NCI-H1694 (cell line): ENCODE data around the gene KIT.

Experiments used
- DNase-seq: peaks from one replicate; lab custom pipeline; 2025; lab: John Stamatoyannopoulos, UW

Gene KIT

DNA sequence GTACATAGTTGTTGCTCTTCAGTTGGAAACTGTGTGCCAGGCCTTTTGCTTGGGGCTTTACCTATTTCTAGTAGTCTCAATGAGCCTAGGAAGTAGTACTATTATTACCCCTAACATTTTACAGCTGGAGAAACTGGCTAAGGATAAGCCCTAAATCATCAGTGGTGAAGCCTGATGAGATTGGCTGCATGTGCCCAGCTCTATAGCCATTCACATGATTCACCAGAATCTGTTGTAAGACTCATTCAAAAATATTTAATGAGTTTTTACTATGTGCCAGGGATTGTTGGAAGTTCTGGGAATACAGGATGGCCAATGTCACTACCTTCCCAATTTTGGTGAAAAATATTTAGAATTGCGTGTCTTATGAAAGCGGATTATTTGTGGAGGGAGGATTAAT, 2.8 kb downstream of the KIT start:
- no peak for DNase-seq

DNA sequence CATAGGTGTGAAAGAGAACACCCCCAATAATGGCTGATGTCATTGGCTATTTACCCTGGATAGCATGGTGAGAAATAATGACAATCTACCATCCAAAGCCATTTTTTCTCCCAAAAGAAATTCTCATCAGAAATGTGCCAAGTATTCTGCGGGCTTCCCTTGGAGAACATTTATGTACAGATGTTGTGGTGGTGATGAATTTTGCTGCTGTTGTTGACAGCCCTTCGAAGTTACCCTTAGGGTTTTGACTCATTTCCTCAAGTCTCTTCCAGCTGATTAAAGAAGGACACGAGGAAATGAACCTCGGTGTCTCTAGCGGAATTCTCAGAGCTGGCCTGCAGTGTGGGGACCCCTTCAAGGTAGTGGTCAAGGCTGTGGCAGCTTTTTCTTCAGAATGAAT, 3.4 kb downstream of the KIT start:
- DNase-seq, result no peak

DNA sequence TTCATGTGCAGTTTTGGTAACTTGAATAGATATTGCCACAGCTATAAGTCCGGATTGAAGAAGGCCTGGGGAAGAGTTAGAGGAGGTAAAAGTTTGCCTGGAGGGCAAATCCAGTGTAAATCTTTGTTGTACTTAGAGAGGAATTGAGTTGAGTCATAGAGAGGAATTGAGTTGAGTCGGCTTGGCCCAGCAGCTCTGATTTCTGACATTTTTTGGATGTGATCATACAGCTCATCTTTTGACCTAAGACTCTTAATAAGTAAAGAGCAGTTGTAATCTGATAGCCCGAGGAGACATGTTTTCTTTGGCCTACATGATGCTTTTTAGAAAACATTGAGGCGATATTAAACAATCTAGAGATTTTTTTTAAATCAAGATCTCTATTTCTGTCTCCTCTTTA, 3.9 kb downstream of the KIT start:
- DNase-seq, result no peak

DNA sequence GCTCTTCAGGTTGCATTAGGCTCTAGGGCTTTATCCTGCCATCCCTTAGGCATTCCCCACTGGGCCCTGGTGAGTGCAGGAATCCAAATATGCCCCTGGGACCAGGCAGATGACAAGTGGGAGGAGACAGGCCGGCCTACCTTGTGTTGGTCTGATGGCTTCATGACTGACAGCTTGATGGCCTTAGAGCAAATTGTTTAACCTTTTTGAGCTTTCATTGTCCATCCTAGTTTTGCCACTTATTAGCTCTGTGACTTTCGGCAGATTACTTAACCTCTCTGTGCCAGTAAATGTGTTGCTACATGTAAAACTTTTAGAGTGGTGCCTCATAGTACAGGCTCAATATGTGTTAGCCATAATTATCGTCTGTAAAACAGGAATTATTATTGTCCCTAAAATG, 4.4 kb downstream of the KIT start:
- DNase-seq, result no peak

DNA sequence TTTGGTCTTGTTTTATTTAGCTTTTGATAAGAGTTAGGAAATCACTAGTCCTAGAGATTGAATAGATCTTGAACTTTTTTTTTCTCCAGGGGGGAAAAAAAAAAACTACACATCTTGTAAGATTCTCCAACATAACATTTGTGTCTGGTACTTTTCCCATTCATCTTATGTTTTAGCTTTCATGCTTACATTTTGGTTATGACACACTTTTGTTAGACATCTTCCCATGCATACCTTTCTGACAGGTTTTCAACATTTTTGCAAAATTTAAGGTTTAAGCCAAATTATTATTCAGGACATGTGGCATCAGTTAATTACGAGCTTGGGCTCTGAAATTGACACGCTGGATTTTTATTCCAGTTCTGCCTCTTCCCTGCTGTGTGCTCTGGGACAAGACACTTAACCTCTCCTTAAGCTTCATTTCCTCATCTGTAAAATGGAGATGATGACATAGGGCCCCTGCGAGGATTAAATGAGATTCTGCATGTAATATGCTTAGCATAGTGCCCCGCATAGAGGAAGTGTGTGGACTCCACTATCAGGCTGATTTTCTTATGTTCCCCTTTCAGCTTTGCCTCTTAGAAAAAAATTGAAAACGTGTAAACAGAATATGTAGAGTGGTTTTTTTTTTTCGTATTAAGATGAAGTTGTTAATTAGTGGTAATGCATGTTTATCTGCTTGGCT, 5.3 kb downstream of the KIT start:
- DNase-seq, result no peak

DNA sequence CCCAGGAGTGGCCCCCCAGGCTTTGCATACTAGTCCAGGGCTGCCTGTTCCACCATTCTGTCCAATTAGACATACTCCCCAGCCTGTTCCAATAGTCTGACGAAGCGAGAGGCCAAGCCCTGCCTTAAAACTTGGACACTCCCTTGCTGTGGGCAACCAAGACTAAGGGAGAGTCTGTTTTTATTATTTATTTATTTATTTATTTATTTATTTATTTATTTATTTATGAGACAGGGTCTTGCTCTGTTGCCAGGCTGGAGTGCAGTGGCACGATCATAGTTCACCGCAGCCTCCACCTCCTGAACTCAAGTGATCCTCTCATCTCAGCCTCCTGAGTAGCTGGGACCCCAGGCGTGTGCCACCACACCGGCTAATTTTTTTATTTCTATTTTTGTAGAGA, 6.6 kb downstream of the KIT start:
- DNase-seq, result no peak

DNA sequence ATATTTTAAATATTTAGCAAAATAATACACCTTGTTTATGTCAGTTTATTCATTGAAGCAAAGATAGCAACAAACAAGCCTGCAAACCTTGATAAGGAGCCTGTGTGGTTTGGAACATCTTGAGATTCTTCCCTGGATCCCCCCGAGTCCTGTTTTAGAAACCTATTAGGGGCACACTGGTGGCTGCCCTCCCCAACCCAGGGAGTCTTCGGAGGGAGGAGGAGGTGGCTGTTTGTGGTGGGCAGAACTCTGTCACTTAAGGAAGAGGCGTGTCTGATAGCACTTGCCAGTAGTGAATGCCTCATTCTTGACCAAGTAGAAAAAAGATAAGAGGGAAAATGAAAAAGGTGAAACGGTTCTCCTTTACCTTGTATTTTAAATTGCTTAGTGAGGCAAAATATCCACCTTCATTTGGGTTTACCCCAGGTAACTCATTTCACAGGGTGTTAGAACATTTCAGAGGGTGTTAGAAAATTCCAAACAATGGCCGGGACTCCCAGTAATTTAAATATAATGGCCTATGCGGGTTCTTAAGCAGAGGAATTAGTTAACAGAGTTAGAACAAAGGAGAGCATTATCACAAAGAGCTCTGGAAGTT, 10.4 kb downstream of the KIT start:
- DNase-seq, result no peak

DNA sequence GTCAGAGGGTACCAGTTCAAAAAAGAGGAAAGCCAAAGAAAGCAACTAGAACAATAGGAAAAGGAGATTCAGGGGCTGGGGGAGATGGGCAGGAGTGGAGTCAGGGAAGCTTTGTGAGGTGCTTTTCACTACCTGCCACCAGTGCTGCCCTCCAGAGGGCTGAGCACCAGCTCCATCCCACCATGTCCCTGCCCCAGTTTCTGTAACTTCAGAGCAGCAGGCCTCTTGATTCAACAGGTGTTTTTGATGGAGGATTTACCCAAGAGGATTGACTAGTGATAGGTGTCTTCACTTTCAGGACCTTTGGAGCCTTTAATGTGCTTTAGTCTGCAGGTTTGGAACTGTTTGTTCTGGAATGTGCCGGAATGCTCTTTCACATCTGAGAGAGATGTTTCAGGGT, 12.1 kb downstream of the KIT start:
- no peak for DNase-seq

DNA sequence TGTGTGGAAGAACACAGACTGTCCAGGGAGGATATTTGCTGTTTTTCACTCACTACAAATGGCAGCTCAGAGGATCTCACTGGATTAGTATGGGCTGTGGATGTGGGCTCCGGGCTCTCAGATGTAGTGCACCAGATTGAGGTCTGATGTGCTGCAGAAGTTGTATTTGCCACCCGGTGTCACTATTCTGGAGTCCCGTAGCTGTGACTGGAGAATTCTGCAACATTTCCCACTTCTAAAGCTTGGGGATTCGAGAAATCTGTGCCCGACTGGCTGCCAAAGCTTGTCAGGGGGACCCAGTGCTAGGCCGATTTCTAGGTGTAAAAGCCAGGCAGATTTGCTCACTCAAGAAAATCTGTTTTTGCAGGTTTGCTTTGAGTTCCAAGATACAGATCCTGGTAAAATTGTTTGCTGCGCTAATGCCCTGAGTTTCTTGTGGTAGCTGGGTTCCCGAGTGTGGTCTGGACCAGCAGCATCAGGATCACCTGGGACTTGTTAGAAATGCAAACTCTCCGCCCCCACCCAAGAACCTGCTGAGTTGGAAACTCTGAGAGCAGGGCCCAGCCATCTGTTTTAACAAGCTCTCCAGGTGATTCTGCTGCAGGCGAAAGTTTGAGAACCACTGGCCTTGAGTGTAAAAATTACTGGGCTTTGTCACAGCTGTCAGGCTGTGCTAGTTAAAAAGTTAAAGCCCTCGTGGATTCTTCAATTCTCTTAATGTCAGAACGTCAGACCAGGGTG, 18.1 kb downstream of the KIT start:
- DNase-seq, result no peak

DNA sequence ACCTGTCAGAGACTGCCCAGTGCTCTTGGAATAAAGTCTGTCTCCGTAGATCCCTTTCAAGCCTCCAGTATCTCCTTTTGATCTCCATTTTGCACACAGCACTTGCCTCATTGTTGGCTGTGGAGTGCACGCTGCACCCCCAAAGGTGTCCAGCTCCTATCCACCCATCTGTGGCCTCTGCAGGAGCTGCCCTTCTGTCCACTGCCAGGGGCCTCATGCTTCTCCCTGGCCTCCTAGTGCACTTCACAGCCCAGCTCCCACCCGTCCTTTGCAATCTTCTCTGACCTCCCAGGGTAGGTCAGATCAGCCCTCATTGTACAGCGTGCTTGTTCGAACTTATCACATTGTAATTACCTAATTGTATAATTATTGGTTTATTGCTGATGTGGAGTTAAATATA, 18.9 kb downstream of the KIT start:
- DNase-seq, result no peak

DNA sequence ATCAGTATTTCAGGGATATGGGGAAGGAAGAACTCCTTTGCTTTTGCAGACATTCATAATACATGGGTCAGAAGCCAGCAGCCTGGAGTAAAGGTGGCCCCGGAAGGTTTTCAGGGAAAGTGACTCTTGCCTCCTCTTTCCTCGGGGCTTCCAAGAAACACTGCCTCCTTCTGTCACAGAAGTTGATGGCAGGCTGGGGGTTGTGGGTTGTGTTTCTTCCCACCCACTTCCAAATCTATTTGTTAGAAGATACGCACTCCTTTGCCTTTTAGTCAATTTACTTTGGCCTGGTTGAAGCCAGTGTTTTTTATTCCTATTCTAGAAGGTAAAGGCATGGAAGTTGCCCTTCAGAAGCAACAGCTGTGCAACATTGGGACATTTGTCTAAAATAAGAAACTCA, 19.7 kb downstream of the KIT start:
- DNase-seq, result no peak

DNA sequence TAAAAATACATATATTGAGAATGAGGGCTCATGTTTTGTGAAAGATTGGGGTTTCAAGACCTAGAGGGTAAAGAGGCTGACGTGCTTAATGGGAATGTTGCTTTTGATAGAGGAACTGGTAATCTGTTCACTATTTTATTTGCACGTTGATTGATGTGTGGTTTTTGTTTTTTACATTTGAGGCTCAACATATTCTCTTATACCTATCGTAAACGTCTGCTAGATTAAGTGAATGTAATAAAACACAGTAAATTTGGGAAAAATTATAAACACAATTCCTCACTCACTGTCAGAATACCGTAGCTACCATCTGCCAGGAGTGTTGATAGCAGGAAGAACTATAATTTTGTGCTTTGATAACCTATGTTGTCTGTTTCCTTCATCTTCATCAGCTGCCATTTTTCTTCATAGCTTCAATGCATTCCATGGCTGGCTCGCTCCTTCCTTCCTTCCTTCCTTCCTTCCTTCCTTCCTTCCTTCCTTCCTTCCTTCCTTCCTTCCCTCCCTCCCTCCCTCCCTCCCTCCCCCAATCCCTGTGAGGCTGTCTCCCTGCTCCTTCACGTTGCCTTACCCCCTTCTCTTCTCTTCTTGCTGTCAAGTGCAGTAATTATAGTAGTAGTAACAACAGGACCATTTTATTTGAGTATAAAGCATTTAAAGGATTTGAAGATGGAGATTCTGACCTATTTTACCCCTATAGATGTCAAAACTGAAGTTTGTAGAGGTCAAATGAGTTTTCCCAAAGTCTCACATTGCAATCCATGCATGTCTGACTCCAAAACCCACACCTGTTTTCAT, 20.3 kb downstream of the KIT start:
- no peak for DNase-seq

DNA sequence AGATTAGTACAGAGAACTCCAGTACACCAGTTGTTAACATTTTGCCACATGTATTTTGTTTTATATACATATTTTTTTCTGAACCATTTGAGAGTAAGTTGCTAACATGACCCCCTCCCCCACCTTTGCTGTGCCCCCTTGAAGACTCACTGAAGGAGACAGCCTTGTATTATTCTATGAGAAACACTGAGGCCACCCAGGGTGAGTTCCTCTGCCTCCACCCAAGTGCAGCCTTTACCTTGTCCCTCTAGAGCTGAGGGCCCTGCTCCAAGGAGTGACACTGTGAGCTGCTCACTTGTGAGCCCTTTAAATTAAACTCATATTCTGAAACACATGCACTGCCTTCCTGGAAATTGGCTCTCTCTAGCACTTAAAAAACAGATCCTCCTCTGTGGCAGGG, 21.1 kb downstream of the KIT start:
- DNase-seq, result no peak

DNA sequence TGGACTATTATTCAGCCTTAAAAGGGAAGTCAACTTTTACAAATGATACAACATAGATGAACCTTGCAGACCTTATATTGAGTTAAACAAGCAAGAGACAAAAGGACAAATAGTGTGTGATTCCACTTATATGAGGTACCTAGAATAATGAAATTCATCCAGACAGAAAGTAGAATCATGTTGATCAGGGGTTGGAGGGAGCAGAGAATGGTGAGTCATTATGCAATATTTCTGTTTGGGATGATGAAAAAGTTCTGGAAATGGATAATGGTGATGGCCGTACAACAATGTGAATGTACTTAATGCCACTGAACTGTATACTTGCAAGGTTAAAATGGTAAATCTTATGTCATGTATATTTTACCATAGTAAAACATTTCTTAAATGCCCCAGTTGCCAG, 22.1 kb downstream of the KIT start:
- DNase-seq, result no peak

DNA sequence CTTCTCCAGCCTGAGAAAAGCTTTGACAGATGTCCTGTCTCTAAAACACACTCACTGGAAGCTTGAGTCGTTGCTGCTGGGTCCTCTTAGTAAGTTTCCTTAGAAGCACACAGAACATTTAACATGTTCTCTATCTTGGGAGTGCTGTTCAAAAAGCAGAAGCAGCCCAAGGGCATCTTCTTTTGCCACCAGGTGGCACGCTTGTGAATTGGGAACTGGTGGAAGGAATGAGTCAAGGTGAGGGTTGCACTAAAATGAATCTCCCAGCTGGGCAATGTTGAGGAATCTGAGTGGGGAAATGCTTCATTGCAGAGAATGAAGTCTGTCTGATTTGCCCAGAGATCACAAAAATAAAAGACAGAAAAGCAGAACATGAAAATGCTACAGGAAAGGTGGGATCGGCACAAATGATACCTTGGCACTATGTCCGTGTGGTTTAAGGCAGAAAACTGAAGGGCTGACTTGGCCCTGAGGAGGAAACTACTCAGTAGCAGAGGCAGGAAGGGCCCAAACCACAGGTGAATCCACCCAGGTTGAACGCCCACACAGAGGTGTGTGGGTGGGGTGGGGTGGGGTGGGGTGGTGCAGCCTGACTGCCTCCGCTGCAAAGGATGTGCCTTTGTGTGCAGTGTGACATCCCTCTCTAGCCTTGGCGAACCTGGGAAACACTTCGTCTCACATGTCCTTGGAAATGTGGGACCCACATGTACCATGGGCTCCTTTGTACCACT, 26.0 kb downstream of the KIT start:
- DNase-seq, result peak; percentile 2

DNA sequence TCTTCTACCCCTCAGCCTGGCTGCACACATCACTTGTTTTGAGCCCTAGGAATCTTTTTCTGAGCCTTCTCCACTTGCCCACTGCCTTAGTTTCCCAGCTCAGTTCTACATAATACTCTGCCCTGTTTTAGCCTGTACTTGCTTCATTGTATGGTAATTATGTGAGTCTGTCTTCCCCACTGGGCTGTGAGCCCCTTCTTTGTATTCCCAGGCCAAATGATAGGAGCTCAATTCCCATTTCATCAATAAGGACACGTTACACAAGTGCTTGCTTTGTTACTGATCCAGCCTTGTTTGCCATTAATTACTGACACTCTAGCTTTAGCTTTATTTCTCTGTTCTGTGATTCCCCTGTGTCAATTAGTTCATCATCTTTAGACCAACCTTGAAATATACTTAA, 28.1 kb downstream of the KIT start:
- no peak for DNase-seq

DNA sequence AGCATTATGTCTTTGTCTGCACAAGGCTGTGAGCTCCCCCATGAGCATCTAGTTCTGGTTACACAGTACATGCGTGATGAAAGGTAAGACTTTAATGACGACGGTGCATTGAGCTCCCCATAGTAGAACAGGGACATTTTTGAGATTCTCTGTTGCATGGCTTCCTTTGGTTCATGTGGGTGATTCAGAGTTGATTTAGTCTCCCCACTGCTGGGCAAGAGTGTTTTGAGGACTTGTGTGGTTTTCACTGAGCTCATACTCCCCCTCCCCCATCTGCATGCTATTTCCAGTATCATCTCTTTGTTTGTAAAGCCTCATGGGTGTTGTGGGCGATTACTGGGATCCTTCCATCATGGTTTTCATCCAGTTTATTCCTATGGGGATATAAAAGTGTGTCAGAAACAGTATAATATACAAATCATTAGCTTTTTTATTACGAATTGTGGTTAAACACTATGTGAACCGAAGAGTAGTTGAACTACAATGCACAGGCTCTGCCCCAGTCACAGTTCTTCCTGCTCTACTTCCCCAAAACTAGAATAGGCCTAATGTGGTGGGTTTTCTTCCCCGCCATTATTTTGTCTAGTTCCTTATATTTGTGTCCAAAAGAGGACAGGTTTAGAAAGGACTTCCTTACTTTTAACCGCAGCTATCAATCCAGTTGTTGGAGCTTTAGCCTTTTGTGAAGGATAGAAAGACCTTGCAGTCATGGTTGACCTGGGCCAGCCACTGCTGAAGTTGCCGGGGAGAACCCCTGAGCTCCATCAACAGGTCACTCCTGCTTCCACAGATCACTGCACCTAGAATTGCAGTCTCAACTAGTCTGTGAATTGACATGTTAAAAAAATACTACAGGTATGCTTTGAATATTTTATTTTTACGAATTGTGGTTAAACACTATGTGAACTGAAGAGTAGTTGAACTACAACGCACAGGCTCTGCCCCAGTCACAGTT, 30.4 kb downstream of the KIT start:
- DNase-seq, result no peak

DNA sequence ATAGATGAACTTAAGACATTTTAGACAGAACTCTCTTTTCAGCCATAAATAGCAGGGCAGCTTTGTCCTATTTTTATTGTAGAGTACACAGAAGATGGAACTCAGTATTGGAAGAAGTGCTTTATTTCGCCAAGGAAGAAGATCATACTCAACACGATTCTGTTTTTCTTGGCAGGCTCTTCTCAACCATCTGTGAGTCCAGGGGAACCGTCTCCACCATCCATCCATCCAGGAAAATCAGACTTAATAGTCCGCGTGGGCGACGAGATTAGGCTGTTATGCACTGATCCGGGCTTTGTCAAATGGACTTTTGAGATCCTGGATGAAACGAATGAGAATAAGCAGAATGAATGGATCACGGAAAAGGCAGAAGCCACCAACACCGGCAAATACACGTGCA, 37.6 kb downstream of the KIT start:
- DNase-seq, result no peak

DNA sequence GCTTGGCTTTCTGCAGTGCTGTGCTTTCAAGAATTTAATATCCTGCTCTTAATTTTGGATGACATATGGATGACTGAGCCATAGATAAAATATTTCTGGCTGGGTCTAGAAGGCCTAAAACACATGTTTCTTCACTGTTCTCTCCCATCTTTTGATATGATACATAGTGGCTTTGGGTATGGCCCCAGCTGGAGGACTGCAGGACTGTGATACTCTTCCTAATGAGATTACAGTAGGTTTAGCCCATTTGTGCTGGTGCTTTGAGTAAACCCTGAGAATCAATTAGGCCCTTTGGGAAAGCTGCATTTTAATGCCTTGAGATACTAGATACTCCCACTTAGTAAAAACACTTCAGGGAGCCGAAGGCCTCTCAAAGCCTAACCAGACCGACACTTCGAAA, 38.0 kb downstream of the KIT start:
- no peak for DNase-seq

DNA sequence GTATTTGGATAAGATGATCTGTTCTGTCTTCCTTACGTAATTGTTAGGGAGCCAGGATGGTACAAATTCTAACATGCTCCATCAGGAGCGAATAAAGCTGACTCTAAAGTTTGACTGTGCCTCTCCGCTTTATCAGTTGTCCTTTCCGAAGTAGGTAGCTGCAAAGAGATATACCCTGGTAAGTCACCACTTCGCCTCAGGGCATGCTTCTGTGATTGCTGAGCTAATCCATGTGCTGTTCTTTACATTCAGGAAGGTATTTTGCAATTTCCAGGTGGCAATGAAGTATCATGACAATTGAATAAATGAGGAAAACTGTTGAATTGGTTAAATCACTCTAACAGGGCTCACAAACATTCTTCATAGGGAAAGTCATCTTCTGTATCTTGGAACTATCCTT, 38.9 kb downstream of the KIT start:
- no peak for DNase-seq

DNA sequence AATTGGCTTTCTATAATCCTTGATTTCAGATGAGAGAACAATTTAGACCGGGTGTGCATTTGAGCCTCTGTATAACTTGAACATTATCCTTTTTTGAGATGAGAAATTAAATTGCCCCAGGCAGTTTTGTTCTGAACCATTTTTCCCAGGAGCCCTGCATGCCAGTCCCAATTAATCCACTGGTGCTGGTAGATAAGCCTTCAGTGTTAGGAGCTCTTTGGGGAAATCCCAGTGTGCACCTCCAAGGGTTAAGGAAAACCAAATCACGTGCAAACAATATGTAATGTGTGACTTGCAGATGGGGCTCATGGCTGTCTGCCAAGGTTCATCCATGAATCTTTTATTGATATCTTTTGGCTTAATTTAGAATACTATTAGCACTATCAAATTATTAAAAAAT, 43.2 kb downstream of the KIT start:
- no peak for DNase-seq
